Activated naive CD4-positive, alpha-beta T cell treated with anti-CD3 and anti-CD28 coated beads, Interleukin-2, amount 10 ng/mL, durations not matched to agents 7 days and 5 days (primary cell): ENCODE measurements around the gene CAPN11.
A peak's percentile ranks its signal among the peaks of the same experiment; 100 is the strongest.

ENCODE experiments used
- CTCF ChIA-PET: fragments of 350-600 bp; sonication (Branson Sonifier 250); formaldehyde crosslinking; loops from one replicate; lab custom pipeline; 2021; ENCODE audit warnings: antibody characterized with exemption; lab: Charles Lee
- DNase-seq: peaks from one replicate; pipeline ENCODE4 v3.0.0-alpha.2; 2020
- H3K27ac Mint-ChIP-seq: one replicate; pipeline ENCODE4 v1.8.0; 2021; ENCODE audit warnings: mild to moderate bottlenecking, moderate library complexity, mixed read lengths
- H3K27me3 Mint-ChIP-seq: one replicate; pipeline ENCODE4 v1.8.0; 2021; ENCODE audit warnings: mild to moderate bottlenecking, mixed read lengths
- H3K36me3 Mint-ChIP-seq: one replicate; pipeline ENCODE4 v1.8.0; 2021; ENCODE audit warnings: mixed read lengths
- H3K4me1 Mint-ChIP-seq: one replicate; pipeline ENCODE4 v1.8.0; 2021; ENCODE audit warnings: mixed read lengths
- H3K4me3 Mint-ChIP-seq: one replicate; pipeline ENCODE4 v1.8.0; 2021; ENCODE audit warnings: mild to moderate bottlenecking, moderate library complexity, mixed read lengths
- H3K9me3 Mint-ChIP-seq: one replicate; pipeline ENCODE4 v1.8.0; 2021; ENCODE audit warnings: mixed read lengths

The CAPN11 gene

GRCh38 chr6:44123544-44123943 lies 35.1 kb upstream of the CAPN11 start:
- no peak for DNase-seq
- H3K4me1 Mint-ChIP-seq, result peaks cover 70% of the 10 kb centered on the region
- peaks cover 26% of the 10 kb centered on the region for H3K36me3 Mint-ChIP-seq
- H3K27ac Mint-ChIP-seq, result peak overlapping the region; percentile 87
- H3K27me3 Mint-ChIP-seq, result peaks cover 5% of the 10 kb centered on the region
- CTCF ChIA-PET, result interaction anchor here (0.7 to 1.4 kb wide), 2 partner anchors 24 to 263 kb away, joined by 3 read pairs; no protein-coding TSS in a partner anchor
- H3K9me3 Mint-ChIP-seq, result no peaks in the 10 kb centered on the region
- H3K4me3 Mint-ChIP-seq, result peak overlapping the region; percentile 27

DNA sequence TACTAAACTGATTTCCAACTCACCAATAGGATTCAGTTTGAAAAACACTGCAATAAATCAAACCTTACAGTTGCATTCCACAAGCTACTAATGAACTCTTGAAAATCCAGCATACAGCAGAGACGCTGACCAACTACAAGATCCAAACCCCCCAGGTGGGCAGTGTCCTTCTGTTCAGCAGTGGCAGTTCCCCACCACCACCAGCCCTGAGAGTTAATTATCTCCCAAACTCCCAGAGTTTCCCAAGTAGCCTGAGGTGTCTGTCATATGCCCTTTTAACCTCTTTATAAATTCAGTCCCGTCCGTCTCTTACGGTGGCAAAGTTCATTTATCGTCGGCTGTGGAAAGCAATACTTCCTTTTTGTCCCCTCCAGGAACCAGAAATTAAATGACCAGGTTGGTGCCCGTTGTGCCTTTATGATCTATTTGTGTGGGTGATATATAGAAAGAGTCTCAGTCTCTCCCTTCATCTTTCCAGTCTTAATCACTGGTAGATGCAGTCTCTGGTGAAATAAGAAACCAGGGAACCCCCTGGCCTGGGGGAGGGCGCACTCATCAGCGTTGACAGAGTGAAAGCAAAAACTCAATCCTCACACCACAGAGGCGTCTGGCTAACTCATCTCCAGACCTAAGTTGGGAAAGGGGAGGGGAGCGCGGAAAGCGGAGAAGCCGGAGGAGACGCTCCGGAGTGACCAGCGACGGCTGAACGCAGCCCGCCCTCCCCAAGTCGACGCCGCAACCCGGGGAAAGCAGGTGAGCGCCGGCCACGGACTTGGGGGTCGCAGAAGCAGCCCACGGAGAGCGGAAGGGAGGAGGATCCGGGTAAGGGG lies 32.1 kb upstream of the CAPN11 start:
- Mint-ChIP-seq H3K36me3 (peaks cover 24% of the 10 kb centered on the region), H3K4me3 (peak overlapping the region; percentile 88), H3K9me3 (no peaks in the 10 kb centered on the region), H3K4me1 (peaks cover 58% of the 10 kb centered on the region), H3K27ac (peak overlapping the region; percentile 94), H3K27me3 (peaks cover 7% of the 10 kb centered on the region)
- DNase-seq, result peak; percentile 78
- CTCF ChIA-PET, result no interaction called here

DNA sequence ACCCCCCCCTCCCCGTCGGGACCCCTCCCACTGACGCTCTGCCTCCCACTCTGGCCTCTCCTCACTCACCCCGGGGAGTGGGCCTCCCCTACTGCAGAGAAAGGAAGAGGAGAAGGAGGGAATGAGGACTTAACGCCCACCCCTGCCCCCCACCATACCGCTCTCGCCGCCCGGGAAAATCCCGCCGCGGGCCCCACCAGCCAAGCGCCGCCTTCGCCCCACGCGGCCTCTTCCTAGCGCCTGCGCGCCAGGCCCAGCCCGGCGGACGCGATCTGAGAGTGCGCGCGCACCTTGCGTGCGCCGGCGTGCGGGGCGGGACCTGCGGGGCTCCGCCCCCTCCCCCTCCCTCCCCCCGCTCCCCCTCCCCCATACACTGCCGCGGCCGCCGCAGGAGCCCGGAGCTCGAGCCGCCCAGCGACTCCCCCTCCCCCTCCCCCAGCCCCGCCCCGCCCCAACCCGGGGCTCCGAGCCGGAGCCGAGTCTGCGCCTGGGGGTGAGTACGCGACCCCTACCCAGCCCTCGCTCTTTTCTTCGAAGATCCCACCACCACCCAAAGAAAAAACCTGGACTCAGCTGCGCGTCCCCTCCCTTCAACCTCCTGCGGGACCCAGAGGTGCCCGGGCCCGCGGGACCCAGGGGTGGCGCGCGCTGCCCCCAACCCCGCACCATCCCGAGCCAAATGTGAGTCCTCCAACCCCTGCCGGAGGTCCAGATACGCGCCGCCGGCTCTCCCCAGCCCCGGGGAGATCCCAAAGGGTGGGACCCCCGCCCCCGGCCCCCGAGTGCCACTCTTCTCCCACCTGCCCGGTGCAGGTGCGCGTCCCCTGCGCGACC lies 31.2 kb upstream of the CAPN11 start, which contains the start of the genes MRPL14 and TMEM63B:
Gene MRPL14, minus strand, starts transcription at position 267 of the 834 bp plus-strand sequence. CDS start 10,841 bp downstream, outside the sequence.
Gene TMEM63B, plus strand, starts transcription at position 369 of the 834 bp plus-strand sequence. CDS start 7,031 bp downstream, outside the sequence.
- peak; percentile 89 for DNase-seq
- CTCF ChIA-PET, result no interaction called here
- peaks cover 24% of the 10 kb centered on the region for H3K36me3 Mint-ChIP-seq
- H3K4me1 Mint-ChIP-seq, result peaks cover 61% of the 10 kb centered on the region
- peak within 1 kb of the TSS; percentile 88 for H3K4me3 Mint-ChIP-seq
- peak within 1 kb of the TSS; percentile 94 for H3K27ac Mint-ChIP-seq
- H3K9me3 Mint-ChIP-seq, result no peaks in the 10 kb centered on the region
- peaks cover 7% of the 10 kb centered on the region for H3K27me3 Mint-ChIP-seq

DNA sequence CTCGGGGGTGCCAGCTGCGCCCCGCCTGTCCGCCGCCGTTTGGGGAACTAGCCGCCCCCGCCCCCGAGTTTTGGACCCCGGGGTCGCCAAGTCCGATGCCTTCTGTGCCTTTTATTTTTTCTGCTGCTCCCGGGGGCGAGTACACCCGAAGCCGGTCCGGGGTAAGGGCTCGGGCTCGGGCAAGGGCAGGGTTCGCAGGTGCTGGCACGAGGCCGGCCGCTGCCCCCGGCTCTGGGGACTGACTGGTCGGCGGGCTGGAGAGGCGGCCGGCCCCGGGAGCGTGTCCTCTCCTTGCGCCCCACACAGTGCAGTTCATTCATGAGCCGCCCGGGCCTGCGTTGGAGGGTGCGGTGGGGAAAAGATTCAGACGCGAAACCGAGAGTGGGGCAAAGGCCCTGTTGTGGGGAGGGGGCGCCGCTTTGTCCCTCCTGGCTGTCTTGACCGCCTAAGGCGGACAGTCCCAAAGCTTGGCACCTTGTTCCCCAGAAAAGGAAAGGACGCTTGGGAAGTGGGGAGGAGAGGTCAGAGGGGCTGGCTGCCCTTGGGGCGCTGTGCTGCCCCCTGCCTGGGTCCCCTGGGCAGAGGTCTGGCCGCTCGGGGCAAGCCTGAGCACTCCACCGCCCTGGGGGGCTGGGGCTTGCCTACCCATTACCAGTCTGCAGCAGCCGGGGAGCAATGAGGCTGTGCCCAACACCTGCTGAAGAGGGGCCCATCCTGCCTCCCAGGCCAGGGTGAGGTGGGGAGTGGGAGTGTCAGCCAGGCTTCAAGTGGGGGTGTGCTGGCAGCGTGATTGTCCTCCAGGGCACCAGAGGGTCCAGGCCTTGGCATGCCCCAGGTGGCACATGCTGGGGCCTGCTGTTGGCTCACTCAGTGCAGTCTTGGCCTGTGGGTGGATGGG lies 30.4 kb upstream of the CAPN11 start:
- Mint-ChIP-seq H3K27ac (no peak overlapping the region), H3K4me1 (peaks cover 52% of the 10 kb centered on the region), H3K27me3 (peaks cover 7% of the 10 kb centered on the region), H3K36me3 (peaks cover 24% of the 10 kb centered on the region), H3K9me3 (no peaks in the 10 kb centered on the region), H3K4me3 (peak overlapping the region; percentile 73)
- CTCF ChIA-PET, result no interaction called here
- DNase-seq, result peak; percentile 46

GRCh38 chr6:44129841-44130322 lies 28.7 kb upstream of the CAPN11 start:
- H3K36me3 Mint-ChIP-seq, result peaks cover 13% of the 10 kb centered on the region
- peaks cover 36% of the 10 kb centered on the region for H3K4me1 Mint-ChIP-seq
- CTCF ChIA-PET, result interaction anchor here (1.3 kb wide), 1 partner anchor 24 kb away, joined by 4 read pairs; no protein-coding TSS in a partner anchor
- H3K27me3 Mint-ChIP-seq, result peaks cover 7% of the 10 kb centered on the region
- H3K9me3 Mint-ChIP-seq, result no peaks in the 10 kb centered on the region
- no peak for DNase-seq
- peak overlapping the region; percentile 19 for H3K27ac Mint-ChIP-seq
- peak overlapping the region; percentile 42 for H3K4me3 Mint-ChIP-seq

GRCh38 chr6:44131892-44132291 lies 26.7 kb upstream of the CAPN11 start:
- H3K4me3 Mint-ChIP-seq, result no peak overlapping the region
- peaks cover 17% of the 10 kb centered on the region for H3K4me1 Mint-ChIP-seq

GRCh38 chr6:44132476-44132875 lies 26.1 kb upstream of the CAPN11 start:
- H3K4me1 Mint-ChIP-seq, result peaks cover 17% of the 10 kb centered on the region
- CTCF ChIA-PET, result interaction anchor here (0.6 to 0.9 kb wide), 2 partner anchors 35 to 36 kb away, joined by 3 read pairs; no protein-coding TSS in a partner anchor
- no peak overlapping the region for H3K4me3 Mint-ChIP-seq
- H3K36me3 Mint-ChIP-seq, result peaks cover 6% of the 10 kb centered on the region
- H3K9me3 Mint-ChIP-seq, result no peaks in the 10 kb centered on the region
- no peak overlapping the region for H3K27ac Mint-ChIP-seq
- peaks cover 7% of the 10 kb centered on the region for H3K27me3 Mint-ChIP-seq
- DNase-seq, result no peak

More at GRCh38 chr6:44131892-44132291, 26.7 kb upstream of the CAPN11 start:
- CTCF ChIA-PET, result interaction anchor here (0.6 to 1.2 kb wide), 3 partner anchors 34 to 41 kb away, joined by 3 read pairs; no protein-coding TSS in a partner anchor
- Mint-ChIP-seq H3K27me3 (peaks cover 7% of the 10 kb centered on the region), H3K27ac (no peak overlapping the region), H3K36me3 (peaks cover 6% of the 10 kb centered on the region), H3K9me3 (no peaks in the 10 kb centered on the region)
- no peak for DNase-seq

DNA sequence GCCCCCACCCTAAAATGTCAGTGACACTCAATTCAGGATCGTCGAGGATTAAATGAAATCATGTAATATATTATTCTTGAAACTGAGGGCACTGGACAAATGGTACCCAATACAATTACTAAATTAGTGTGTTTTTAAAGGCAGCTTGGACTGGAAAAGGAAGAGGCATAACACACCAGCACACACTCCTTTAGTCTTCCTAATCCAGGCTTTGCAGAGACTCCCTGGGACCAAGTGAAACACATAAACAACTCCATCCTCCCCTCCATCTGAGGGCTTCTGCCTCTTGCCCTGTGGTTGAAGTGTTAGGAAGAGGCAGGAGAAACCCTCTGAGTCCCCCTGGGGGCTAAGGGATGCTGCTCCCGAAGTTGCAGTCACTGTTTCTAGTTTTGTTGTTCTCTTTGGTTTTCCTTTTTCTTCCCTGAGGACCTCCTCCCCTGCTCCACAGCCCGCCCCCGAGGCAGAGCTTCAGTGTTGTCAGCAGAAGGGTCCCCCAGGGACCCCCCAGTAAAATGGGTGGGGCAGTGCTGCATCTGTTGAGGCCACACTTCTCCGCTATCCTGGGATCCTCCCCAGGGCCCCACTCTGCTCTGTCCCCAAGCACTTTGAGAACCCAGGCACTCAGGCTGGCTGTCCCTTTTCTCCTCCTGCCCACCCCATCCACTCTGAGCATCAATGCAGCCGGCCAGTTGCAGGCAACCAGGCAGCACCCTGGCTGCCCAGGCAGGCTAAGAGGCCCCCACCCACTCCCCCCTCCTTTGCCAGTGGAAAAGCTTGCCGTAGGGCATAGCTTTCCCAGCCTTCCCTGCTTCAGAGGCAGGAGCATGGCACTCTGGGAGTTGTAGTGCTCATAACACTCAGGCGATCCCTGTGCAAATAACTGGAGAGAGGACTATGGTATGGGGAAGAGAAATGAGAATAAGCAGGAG lies 25.4 kb upstream of the CAPN11 start:
- Mint-ChIP-seq H3K4me1 (peaks cover 16% of the 10 kb centered on the region), H3K27me3 (peaks cover 5% of the 10 kb centered on the region), H3K27ac (no peak overlapping the region), H3K9me3 (no peaks in the 10 kb centered on the region), H3K4me3 (no peak overlapping the region), H3K36me3 (peaks cover 7% of the 10 kb centered on the region)
- DNase-seq, result no peak
- CTCF ChIA-PET, result interaction anchor here (0.9 kb wide), 1 partner anchor 36 kb away, joined by 3 read pairs; no protein-coding TSS in a partner anchor

GRCh38 chr6:44133981-44134711 lies 24.5 kb upstream of the CAPN11 start:
- no peaks in the 10 kb centered on the region for H3K27me3 Mint-ChIP-seq
- CTCF ChIA-PET, result no interaction called here
- H3K36me3 Mint-ChIP-seq, result peaks cover 8% of the 10 kb centered on the region

DNA sequence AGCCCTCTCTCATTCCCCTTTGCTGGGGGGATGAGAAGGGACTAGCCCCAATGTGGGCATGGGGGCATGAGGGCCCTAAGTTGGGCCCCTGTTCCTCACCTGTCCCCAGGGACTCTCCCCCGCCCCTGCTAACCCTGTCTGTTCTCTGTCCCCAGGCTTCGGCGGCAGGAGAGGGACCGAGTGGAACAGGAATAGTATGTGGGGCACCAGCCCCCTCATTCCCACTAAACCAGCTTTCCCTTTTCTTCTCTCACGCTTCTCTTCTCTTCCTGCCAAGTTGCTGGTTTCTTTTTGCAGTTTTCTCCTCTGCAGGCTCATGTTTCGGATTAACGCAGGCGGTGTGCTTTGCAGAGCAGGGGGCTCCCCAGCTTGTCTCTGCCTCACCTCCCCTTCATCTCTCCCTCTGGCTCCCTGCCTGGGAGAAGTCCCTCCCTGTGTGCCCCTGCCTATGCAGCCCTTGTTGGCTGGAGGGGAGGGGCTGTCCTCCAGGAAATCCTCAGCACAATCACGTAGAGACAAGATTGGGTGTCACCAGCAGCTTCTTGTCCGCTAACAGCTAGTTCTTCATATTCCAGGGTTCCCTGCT lies 23.4 kb upstream of the CAPN11 start:
- CTCF ChIA-PET, result no interaction called here
- no peaks in the 10 kb centered on the region for H3K9me3 Mint-ChIP-seq
- peaks cover 12% of the 10 kb centered on the region for H3K36me3 Mint-ChIP-seq
- H3K4me1 Mint-ChIP-seq, result peaks cover 5% of the 10 kb centered on the region
- no peak for DNase-seq
- H3K27me3 Mint-ChIP-seq, result no peaks in the 10 kb centered on the region
- no peak overlapping the region for H3K27ac Mint-ChIP-seq
- H3K4me3 Mint-ChIP-seq, result no peak overlapping the region

More at GRCh38 chr6:44133981-44134711, 24.5 kb upstream of the CAPN11 start:
- H3K9me3 Mint-ChIP-seq, result no peaks in the 10 kb centered on the region
- peaks cover 11% of the 10 kb centered on the region for H3K4me1 Mint-ChIP-seq
- H3K4me3 Mint-ChIP-seq, result no peak overlapping the region
- H3K27ac Mint-ChIP-seq, result no peak overlapping the region
- no peak for DNase-seq

- CTCF ChIA-PET, result no interaction called here
- H3K27ac Mint-ChIP-seq, result no peak overlapping the region
- no peak for DNase-seq
- no peaks in the 10 kb centered on the region for H3K27me3 Mint-ChIP-seq
- no peak overlapping the region for H3K4me3 Mint-ChIP-seq
- H3K4me1 Mint-ChIP-seq, result peaks cover 5% of the 10 kb centered on the region
- peaks cover 18% of the 10 kb centered on the region for H3K36me3 Mint-ChIP-seq
- H3K9me3 Mint-ChIP-seq, result no peaks in the 10 kb centered on the region
Measured at GRCh38 chr6:44135875-44136274, 22.7 kb upstream of the CAPN11 start.
